Measurements from ENCODE around the gene PELI2.

PELI2 gene, protein sequence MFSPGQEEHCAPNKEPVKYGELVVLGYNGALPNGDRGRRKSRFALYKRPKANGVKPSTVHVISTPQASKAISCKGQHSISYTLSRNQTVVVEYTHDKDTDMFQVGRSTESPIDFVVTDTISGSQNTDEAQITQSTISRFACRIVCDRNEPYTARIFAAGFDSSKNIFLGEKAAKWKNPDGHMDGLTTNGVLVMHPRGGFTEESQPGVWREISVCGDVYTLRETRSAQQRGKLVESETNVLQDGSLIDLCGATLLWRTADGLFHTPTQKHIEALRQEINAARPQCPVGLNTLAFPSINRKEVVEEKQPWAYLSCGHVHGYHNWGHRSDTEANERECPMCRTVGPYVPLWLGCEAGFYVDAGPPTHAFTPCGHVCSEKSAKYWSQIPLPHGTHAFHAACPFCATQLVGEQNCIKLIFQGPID

GRCh38 chr14:56117765-56118610 lies at the start of gene PELI2:
Gene PELI2, plus strand, starts transcription at chr14:56118411. Its CDS starts 250 bp downstream, at chr14:56118661.
- peak; percentile 44 for DNase-seq (ENCODE audit: low read depth)

GRCh38 chr14:56073799-56074198 lies 44.4 kb upstream of the PELI2 start:
- DNase-seq (ENCODE audit: low read depth) = no peak

GRCh38 chr14:56075301-56075700 lies 42.9 kb upstream of the PELI2 start:
- no peak for DNase-seq (ENCODE audit: low read depth)

- DNase-seq (ENCODE audit: low read depth) = no peak
Measured at GRCh38 chr14:56081139-56081538, 37.1 kb upstream of the PELI2 start.

DNA sequence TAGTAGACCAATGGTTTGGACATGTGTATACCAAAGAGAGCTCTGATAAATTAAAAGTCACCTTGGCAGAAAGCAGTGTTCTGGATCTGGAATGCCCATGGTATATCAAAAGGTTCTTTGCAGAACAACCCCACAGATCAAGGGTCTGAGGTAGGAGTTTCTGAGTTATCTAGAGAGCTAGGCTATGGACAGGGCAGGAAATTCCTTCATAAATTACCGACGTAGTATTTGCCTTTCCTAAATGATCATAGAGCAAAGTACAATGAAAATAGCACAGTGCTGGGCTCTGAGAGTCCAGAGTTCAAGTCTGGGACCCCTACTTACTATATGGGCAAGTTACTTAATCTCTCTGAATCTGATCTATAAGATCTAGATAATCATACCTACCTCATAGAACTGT lies 35.3 kb upstream of the PELI2 start:
- DNase-seq (ENCODE audit: low read depth) = no peak

DNA sequence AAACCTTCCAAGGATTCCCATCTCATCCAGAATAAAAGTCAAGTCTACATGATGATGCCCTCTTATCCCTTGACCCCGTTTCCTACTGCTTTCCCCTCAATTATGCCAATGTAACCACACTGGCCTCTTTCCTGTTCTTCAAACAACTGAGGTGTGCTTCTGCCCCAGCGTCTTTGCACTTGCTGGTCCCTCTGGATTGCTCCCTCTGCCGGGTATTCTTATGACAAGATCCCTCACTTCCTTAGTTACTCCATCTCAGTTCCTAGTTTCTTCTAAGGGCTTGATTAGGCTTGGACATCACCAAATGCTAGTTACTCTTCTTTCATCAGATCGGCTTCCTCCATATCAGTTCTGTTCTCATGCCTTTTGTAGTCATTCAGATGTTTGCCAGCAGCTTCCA lies 32.7 kb upstream of the PELI2 start:
- no peak for DNase-seq (ENCODE audit: low read depth)

DNA sequence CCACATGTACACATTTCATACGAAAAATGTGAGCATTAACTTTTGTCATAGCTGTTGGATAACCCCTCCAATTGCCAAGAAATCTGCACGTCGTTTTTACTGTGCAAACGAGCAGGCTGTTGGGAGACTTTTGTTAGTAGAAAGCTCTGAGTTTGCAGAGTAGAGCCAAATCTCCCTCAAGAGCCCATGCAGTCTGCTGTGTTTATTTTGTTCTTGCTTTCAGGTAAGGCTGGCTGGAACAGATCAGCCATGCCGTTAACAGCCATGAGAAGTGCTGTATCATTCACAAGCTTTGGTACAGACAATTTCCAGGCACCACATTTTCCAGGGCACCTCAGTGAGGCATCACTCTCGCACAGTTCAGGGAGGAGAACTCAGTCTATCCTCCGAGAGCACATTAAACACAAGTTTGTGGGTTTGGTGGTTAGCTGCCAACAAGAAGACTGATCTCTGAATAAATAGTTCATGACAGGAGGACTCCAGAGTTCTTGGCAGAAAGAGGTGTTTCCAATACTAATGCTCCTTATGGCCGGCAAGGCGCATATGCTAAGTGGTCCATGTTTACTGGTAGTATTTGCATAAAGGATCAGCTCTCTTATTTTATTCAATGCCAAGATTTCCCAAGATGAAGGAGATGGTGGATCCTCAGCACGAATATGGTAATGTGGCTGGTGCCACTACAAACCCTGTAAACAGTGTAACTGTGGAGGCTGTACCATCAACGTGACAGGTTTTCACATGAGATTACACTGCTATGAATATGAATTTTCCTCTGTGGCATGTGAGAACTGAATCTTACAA lies 30.3 kb upstream of the PELI2 start:
- DNase-seq (ENCODE audit: low read depth) = no peak

- no peak for DNase-seq (ENCODE audit: low read depth)
Measured at GRCh38 chr14:56088941-56089340, 29.3 kb upstream of the PELI2 start.

GRCh38 chr14:56092763-56093162 lies 25.4 kb upstream of the PELI2 start:
- DNase-seq (ENCODE audit: low read depth) = no peak

GRCh38 chr14:56094076-56094475 lies 24.1 kb upstream of the PELI2 start:
- no peak for DNase-seq (ENCODE audit: low read depth)

DNA sequence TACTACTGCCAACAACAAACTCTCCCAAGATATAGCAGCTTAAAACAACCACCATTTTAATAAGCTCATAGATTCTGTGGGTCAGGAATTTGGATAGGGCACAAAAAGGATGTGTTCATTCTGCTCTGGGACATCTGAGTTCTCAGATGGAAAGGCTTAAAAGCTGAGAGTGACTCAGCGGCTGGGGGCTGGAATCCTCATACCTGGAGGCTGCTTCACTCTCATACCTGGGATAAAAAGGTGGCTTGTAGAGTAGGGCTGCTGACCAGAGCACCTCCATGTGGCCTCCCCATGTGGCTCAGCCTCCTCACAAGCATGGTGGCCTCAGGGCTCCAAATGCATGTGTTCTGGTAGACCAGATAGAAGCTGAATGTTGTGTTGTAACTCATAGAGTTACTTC lies 20.2 kb upstream of the PELI2 start:
- no peak for DNase-seq (ENCODE audit: low read depth)

DNA sequence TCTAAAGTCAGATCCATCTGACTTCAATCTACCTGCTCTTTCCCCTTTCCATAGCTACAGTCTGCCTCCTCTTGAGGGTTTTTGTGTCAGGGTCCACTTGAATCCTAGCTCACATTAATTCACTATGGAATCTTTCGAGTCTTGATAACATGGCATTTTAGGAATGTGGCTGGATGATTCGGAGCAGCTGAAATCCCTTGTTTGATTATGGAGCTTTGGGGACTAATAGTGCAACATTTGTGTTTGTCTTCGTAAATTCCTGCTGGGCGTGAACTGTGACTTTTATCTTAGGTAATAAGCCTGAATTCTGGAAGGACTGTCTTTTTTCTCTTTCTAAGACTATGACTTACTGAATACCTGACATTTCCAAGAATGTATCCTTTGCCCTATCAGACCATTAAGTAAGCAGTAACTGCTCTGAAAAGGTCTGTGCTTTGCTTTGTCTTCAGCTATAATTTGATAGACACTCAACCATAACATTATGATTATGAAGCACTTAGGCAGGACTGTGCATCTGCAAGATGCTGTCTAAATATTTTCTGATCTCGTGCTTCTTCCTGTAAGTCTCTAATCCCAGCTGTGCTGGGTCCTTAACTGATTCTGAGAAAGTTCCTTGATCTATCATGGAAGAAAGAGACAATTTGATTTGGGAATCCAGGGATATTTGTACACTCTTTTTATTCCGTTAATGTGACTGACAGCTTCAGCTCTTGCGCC lies 19.0 kb upstream of the PELI2 start:
- DNase-seq (ENCODE audit: low read depth) = no peak

DNA sequence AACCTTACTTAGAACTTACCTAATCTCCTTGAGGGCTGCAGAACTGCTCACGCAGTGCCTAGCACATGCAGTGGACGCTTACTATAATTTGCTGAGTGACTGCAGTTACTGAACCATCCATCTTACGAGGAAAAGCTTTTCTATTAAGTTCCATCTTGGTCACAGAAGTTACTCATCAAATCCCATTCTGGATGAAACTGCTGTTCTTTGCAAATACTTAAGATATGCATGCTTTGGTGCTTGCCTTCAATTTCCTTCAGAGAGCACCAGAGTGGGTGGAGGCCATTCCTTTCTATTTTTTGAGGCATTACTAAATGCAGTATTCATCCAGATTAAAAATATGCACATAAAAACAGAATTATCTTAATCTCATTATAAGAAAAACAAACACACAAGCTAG lies 17.7 kb upstream of the PELI2 start:
- DNase-seq (ENCODE audit: low read depth) = no peak

- no peak for DNase-seq (ENCODE audit: low read depth)
Measured at GRCh38 chr14:56102941-56103340, 15.3 kb upstream of the PELI2 start.

DNA sequence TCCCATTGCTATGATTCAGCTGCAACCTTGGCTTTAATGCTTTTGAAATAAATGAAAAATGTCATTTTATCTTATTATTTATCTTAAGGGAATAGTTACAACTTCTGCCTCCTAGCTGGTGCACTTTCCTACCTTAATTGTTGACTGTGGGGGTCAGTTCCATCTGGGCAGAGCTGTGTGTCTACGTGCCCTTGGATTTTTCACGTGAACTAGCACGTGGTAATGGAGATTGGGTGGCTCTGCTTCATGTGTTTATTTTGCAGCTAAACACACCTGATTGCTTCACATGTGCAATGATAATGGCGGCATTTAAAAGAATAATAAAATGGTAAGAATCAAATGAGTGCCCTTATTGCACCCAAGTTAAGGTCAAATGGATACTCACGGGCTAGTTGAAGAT lies 10.6 kb upstream of the PELI2 start:
- DNase-seq (ENCODE audit: low read depth) = no peak

- no peak for DNase-seq (ENCODE audit: low read depth)
Measured at GRCh38 chr14:56108057-56108456, 10.2 kb upstream of the PELI2 start.

GRCh38 chr14:56112781-56113180 lies 5.4 kb upstream of the PELI2 start:
- DNase-seq (ENCODE audit: low read depth) = no peak

GRCh38 chr14:56115334-56115870 lies 2.8 kb upstream of the PELI2 start:
- no peak for DNase-seq (ENCODE audit: low read depth)

- no peak for DNase-seq (ENCODE audit: low read depth)
Measured at GRCh38 chr14:56115976-56116893, 2.0 kb upstream of the PELI2 start.

- DNase-seq (ENCODE audit: low read depth) = no peak
Measured at GRCh38 chr14:56118611-56119181, 485 bp downstream of the PELI2 start.

Measured in stimulated activated CD8-positive, alpha-beta memory T cell treated with anti-CD3 and anti-CD28 coated beads, Interleukin-15, amount 100 ng/mL, for 1 hour (primary cell).